ENCODE measurements around the gene CCDC89.

CCDC89 gene

GRCh38 chr11:85709941-85710702, 24.1 kb upstream of the CCDC89 start:
- no peaks in the 10 kb centered on the region; the same call in 1 of the 2 replicates for H3K36me3 ChIP-seq (ENCODE audit: insufficient read depth, low read length)
- no peaks in the 10 kb centered on the region for H3K9me3 ChIP-seq (ENCODE audit: control insufficient read depth, insufficient read depth, low read length)
- H3K9ac ChIP-seq (ENCODE audit: low read depth, low read length): no peak overlapping the region
- no peaks in the 10 kb centered on the region for H3K4me1 ChIP-seq (ENCODE audit: insufficient read depth, low read length)

- Histone ChIP-seq H3K9ac (ENCODE audit: low read depth, low read length) (no peak overlapping the region), H3K4me1 (ENCODE audit: insufficient read depth, low read length) (no peaks in the 10 kb centered on the region), H3K36me3 (ENCODE audit: insufficient read depth, low read length) (no peaks in the 10 kb centered on the region; the same call in 1 of the 2 replicates), H3K9me3 (ENCODE audit: control insufficient read depth, insufficient read depth, low read length) (peaks cover 3% of the 10 kb centered on the region; the same call in 1 of the 2 replicates)
Observed at GRCh38 chr11:85705800-85706199, 19.8 kb upstream of the CCDC89 start.

GRCh38 chr11:85704967-85705366, 19.0 kb upstream of the CCDC89 start:
- Histone ChIP-seq H3K4me1 (ENCODE audit: insufficient read depth, low read length) (no peaks in the 10 kb centered on the region), H3K9ac (ENCODE audit: low read depth, low read length) (no peak overlapping the region), H3K36me3 (ENCODE audit: insufficient read depth, low read length) (no peaks in the 10 kb centered on the region; the same call in 1 of the 2 replicates), H3K9me3 (ENCODE audit: control insufficient read depth, insufficient read depth, low read length) (peaks cover 3% of the 10 kb centered on the region; the same call in 1 of the 2 replicates)

- peaks cover 3% of the 10 kb centered on the region; the same call in 1 of the 2 replicates for H3K9me3 ChIP-seq (ENCODE audit: control insufficient read depth, insufficient read depth, low read length)
- H3K36me3 ChIP-seq (ENCODE audit: insufficient read depth, low read length): no peaks in the 10 kb centered on the region
- H3K4me1 ChIP-seq (ENCODE audit: insufficient read depth, low read length): no peaks in the 10 kb centered on the region
- no peak overlapping the region for H3K9ac ChIP-seq (ENCODE audit: low read depth, low read length)
Observed at GRCh38 chr11:85699957-85700741, 14.2 kb upstream of the CCDC89 start.

- Histone ChIP-seq H3K9me3 (ENCODE audit: control insufficient read depth, insufficient read depth, low read length) (peaks cover 2% of the 10 kb centered on the region; the same call in 1 of the 2 replicates), H3K36me3 (ENCODE audit: insufficient read depth, low read length) (no peaks in the 10 kb centered on the region; the same call in 1 of the 2 replicates), H3K9ac (ENCODE audit: low read depth, low read length) (no peak overlapping the region), H3K4me1 (ENCODE audit: insufficient read depth, low read length) (no peaks in the 10 kb centered on the region)
Observed at GRCh38 chr11:85698195-85698594, 12.2 kb upstream of the CCDC89 start.

- Histone ChIP-seq H3K36me3 (ENCODE audit: insufficient read depth, low read length) (no peaks in the 10 kb centered on the region; the same call in 1 of the 2 replicates), H3K9me3 (ENCODE audit: control insufficient read depth, insufficient read depth, low read length) (no peaks in the 10 kb centered on the region), H3K4me1 (ENCODE audit: insufficient read depth, low read length) (no peaks in the 10 kb centered on the region), H3K9ac (ENCODE audit: low read depth, low read length) (no peak overlapping the region)
Observed at GRCh38 chr11:85697747-85698146, 11.8 kb upstream of the CCDC89 start.

GRCh38 chr11:85695546-85695945, 9.6 kb upstream of the CCDC89 start:
- no peaks in the 10 kb centered on the region for H3K9me3 ChIP-seq (ENCODE audit: control insufficient read depth, insufficient read depth, low read length)
- no peaks in the 10 kb centered on the region; the same call in 1 of the 2 replicates for H3K36me3 ChIP-seq (ENCODE audit: insufficient read depth, low read length)
- no peak overlapping the region for H3K9ac ChIP-seq (ENCODE audit: low read depth, low read length)
- H3K4me1 ChIP-seq (ENCODE audit: insufficient read depth, low read length): no peaks in the 10 kb centered on the region

- H3K4me1 ChIP-seq (ENCODE audit: insufficient read depth, low read length): no peaks in the 10 kb centered on the region
- no peak overlapping the region for H3K9ac ChIP-seq (ENCODE audit: low read depth, low read length)
- H3K36me3 ChIP-seq (ENCODE audit: insufficient read depth, low read length): no peaks in the 10 kb centered on the region; the same call in 1 of the 2 replicates
- no peaks in the 10 kb centered on the region for H3K9me3 ChIP-seq (ENCODE audit: control insufficient read depth, insufficient read depth, low read length)
Observed at GRCh38 chr11:85694385-85694980, 8.5 kb upstream of the CCDC89 start.

GRCh38 chr11:85685125-85685819, 723 bp downstream of the CCDC89 start:
- H3K9ac ChIP-seq (ENCODE audit: low read depth, low read length): no peak overlapping the region
- H3K36me3 ChIP-seq (ENCODE audit: insufficient read depth, low read length): no peaks in the 10 kb centered on the region
- H3K4me1 ChIP-seq (ENCODE audit: insufficient read depth, low read length): no peaks in the 10 kb centered on the region
- H3K9me3 ChIP-seq (ENCODE audit: control insufficient read depth, insufficient read depth, low read length): no peaks in the 10 kb centered on the region

- H3K9me3 ChIP-seq (ENCODE audit: control insufficient read depth, insufficient read depth, low read length): no peaks in the 10 kb centered on the region
- H3K4me1 ChIP-seq (ENCODE audit: insufficient read depth, low read length): peaks cover 8% of the 10 kb centered on the region
- H3K9ac ChIP-seq (ENCODE audit: low read depth, low read length): no peak overlapping the region
- H3K36me3 ChIP-seq (ENCODE audit: insufficient read depth, low read length): no peaks in the 10 kb centered on the region
Observed at GRCh38 chr11:85682330-85683305, 3.4 kb downstream of the CCDC89 start.

- Histone ChIP-seq H3K9me3 (ENCODE audit: control insufficient read depth, insufficient read depth, low read length) (no peaks in the 10 kb centered on the region), H3K36me3 (ENCODE audit: insufficient read depth, low read length) (no peaks in the 10 kb centered on the region), H3K4me1 (ENCODE audit: insufficient read depth, low read length) (peaks cover 8% of the 10 kb centered on the region), H3K9ac (ENCODE audit: low read depth, low read length) (no peak overlapping the region)
Observed at GRCh38 chr11:85680897-85681296, 5.1 kb downstream of the CCDC89 start.

- peaks cover 8% of the 10 kb centered on the region for H3K4me1 ChIP-seq (ENCODE audit: insufficient read depth, low read length)
- no peaks in the 10 kb centered on the region for H3K36me3 ChIP-seq (ENCODE audit: insufficient read depth, low read length)
- H3K9ac ChIP-seq (ENCODE audit: low read depth, low read length): no peak overlapping the region
- H3K9me3 ChIP-seq (ENCODE audit: control insufficient read depth, insufficient read depth, low read length): no peaks in the 10 kb centered on the region
Observed at GRCh38 chr11:85679576-85679975, 6.4 kb downstream of the CCDC89 start.

- no peaks in the 10 kb centered on the region for H3K36me3 ChIP-seq (ENCODE audit: insufficient read depth, low read length)
- peaks cover 3% of the 10 kb centered on the region; the same call in 1 of the 2 replicates for H3K9me3 ChIP-seq (ENCODE audit: control insufficient read depth, insufficient read depth, low read length)
- 0 out of 2 replicates have a peak, but pooled peaks cover under 1% of the 10 kb centered on the region for H3K4me1 ChIP-seq (ENCODE audit: insufficient read depth, low read length)
- H3K9ac ChIP-seq (ENCODE audit: low read depth, low read length): no peak overlapping the region
Observed at GRCh38 chr11:85673393-85673792, 12.6 kb downstream of the CCDC89 start.
